CD14-positive monocyte (primary cell): ENCODE results near the gene NPHP3. TPM values are rescaled to one million over a fixed set of nuclear protein-coding genes. Genes with fewer than 3 reads are reported as not detected.

ENCODE experiments used
- DNase-seq, 3 donors: peaks; one replicate each; pipeline ENCODE4 v3.0.0-alpha.2; 2011 to 2022
- H2AFZ ChIP-seq: 2 replicates; pipeline ENCODE4 v1.6.0; 2012; ENCODE audit warnings: mild to moderate bottlenecking, low read depth, low read length, inconsistent platforms; ENCODE audit not compliant: insufficient read depth, poor library complexity, severe bottlenecking
- H3K27ac ChIP-seq, 2 donors: 1 replicate in 1 of 2; 2 replicates in 1 of 2; pipeline ENCODE4 v1.5.1; 2012 to 2013; ENCODE audit warnings: low read length in 2 of 2, control low read depth in 1 of 2, inconsistent platforms in 1 of 2, low read depth in 1 of 2, mild to moderate bottlenecking in 1 of 2
- H3K27me3 ChIP-seq, 2 donors: one replicate each; pipeline versions ENCODE4 v1.6.0 to v1.6.1; 2011 to 2013; ENCODE audit warnings: low read length in 2 of 2; ENCODE audit not compliant: control insufficient read depth in 2 of 2, insufficient read depth in 2 of 2
- H3K36me3 ChIP-seq, 2 donors: replicated peaks in 1 of 2; 1 replicate in 1 of 2; 2 replicates in 1 of 2; pipeline versions ENCODE4 v1.5.1 to v1.6.1; 2012 to 2013; ENCODE audit warnings: low read length in 2 of 2, control low read depth in 1 of 2, inconsistent platforms in 1 of 2, mild to moderate bottlenecking in 1 of 2; ENCODE audit not compliant: insufficient read depth in 2 of 2, control insufficient read depth in 1 of 2
- H3K4me1 ChIP-seq, 2 donors: 1 replicate in 1 of 2; 2 replicates in 1 of 2; pipeline versions ENCODE4 v1.5.1 to v1.6.1; 2012 to 2013; ENCODE audit warnings: low read length in 2 of 2, control low read depth in 1 of 2, inconsistent platforms in 1 of 2, mild to moderate bottlenecking in 1 of 2, moderate library complexity in 1 of 2; ENCODE audit not compliant: insufficient read depth in 2 of 2, control insufficient read depth in 1 of 2
- H3K4me2 ChIP-seq: replicated peaks from 2 replicates; pipeline ENCODE3; 2012; ENCODE audit warnings: low read length, moderate library complexity, mild to moderate bottlenecking; ENCODE audit not compliant: poor library complexity, severe bottlenecking; ENCODE audit errors: extremely low read depth
- H3K4me3 ChIP-seq, 3 experiments: fragments of 200-600 bp in 1 of 3; sonication (generic) in 1 of 3; replicated peaks in 1 of 3; 1 replicate in 2 of 3; 2 replicates in 1 of 3; pipeline ENCODE4 v1.5.1; 2011 to 2013; ENCODE audit warnings: low read length in 3 of 3, mild to moderate bottlenecking in 3 of 3, control low read depth in 2 of 3, low read depth in 2 of 3, inconsistent platforms in 1 of 3, moderate library complexity in 1 of 3
- H3K79me2 ChIP-seq: 2 replicates; pipeline ENCODE4 v1.6.0; 2012; ENCODE audit warnings: mild to moderate bottlenecking, control low read depth, inconsistent platforms, low read length, moderate library complexity; ENCODE audit not compliant: insufficient read depth
- H3K9ac ChIP-seq: 2 replicates; pipeline ENCODE4 v1.6.0; 2017; ENCODE audit warnings: low read length, mild to moderate bottlenecking; ENCODE audit not compliant: insufficient read depth, poor library complexity, severe bottlenecking
- H3K9me3 ChIP-seq, 2 donors: replicated peaks in 1 of 2; 1 replicate in 1 of 2; 2 replicates in 1 of 2; pipeline versions ENCODE4 v1.5.1 to v1.6.1; 2012 to 2013; ENCODE audit warnings: low read length in 2 of 2, control low read depth in 1 of 2; ENCODE audit not compliant: control insufficient read depth in 1 of 2, insufficient read depth in 1 of 2
- H4K20me1 ChIP-seq: 2 replicates; pipeline ENCODE4 v1.6.0; 2012; ENCODE audit warnings: mild to moderate bottlenecking, low read length, control low read depth, moderate library complexity; ENCODE audit not compliant: insufficient read depth
- H3K27ac Mint-ChIP-seq, 7 donors: one replicate each; pipeline ENCODE4 v1.8.0; 2020; ENCODE audit warnings: mild to moderate bottlenecking in 7 of 7, mixed read lengths in 7 of 7, moderate library complexity in 6 of 7, inconsistent platforms in 2 of 7
- H3K27me3 Mint-ChIP-seq, 3 donors: one replicate each; pipeline ENCODE4 v1.8.0; 2021 to 2022; ENCODE audit warnings: low read depth in 3 of 3, mild to moderate bottlenecking in 3 of 3, mixed read lengths in 3 of 3, moderate library complexity in 3 of 3, inconsistent platforms in 1 of 3
- H3K36me3 Mint-ChIP-seq, 2 donors: one replicate each; pipeline ENCODE4 v1.8.0; 2020; ENCODE audit warnings: mixed read lengths in 2 of 2, inconsistent platforms in 1 of 2, mild to moderate bottlenecking in 1 of 2
- H3K4me1 Mint-ChIP-seq: one replicate; pipeline ENCODE4 v1.8.0; 2020; ENCODE audit warnings: mild to moderate bottlenecking, mixed read lengths
- H3K4me3 Mint-ChIP-seq, 2 donors: one replicate each; pipeline ENCODE4 v1.8.0; 2020; ENCODE audit warnings: mild to moderate bottlenecking in 2 of 2, mixed read lengths in 2 of 2, moderate library complexity in 1 of 2
- H3K9me3 Mint-ChIP-seq, 7 donors: one replicate each; pipeline ENCODE4 v1.8.0; 2020 to 2022; ENCODE audit warnings: mixed read lengths in 7 of 7, mild to moderate bottlenecking in 6 of 7, moderate library complexity in 6 of 7, inconsistent platforms in 2 of 7
- WGBS: methylation state at CpG from one replicate; pipeline ENCODE4 v1.1.5; 2013; ENCODE audit warnings: missing lambda C conversion rate; ENCODE audit not compliant: insufficient coverage; 5-methylcytosine and 5-hydroxymethylcytosine counted together
- intact Hi-C, 2 donors: fragments of 100-400 bp; cut with micrococcal nuclease; formaldehyde crosslinking; loops; one replicate each; pipeline versions ENCODE4 v1.15.0 to v1.15.1; 2023
- polyA plus RNA-seq, 3 donors: library from polyadenylated mRNA; depleted of rRNA in 1 of 3; unstranded in 2 of 3; stranded (reverse) in 1 of 3; fragments of 300-500 nt in 2 of 3; fragments of >200 nt in 1 of 3; fragmentation: Illumina TruSeq in 2 of 3; gene quantifications; 1 replicate in 2 of 3; 2 replicates in 1 of 3; pipeline ENCODE4 v1.2.3, GENCODE V29; 2012 to 2021
- TF ChIP-seq, protein P1 (sequence below): fragments of 200-600 bp; IDR thresholded peaks from one replicate; pipeline ENCODE4 v1.8.0; 2022; ENCODE audit warnings: antibody characterized with exemption, mild to moderate bottlenecking

NPHP3 gene
- polyA plus RNA-seq, 3 donors, result 1.3 to 15.0 (median 2.0) TPM

DNA sequence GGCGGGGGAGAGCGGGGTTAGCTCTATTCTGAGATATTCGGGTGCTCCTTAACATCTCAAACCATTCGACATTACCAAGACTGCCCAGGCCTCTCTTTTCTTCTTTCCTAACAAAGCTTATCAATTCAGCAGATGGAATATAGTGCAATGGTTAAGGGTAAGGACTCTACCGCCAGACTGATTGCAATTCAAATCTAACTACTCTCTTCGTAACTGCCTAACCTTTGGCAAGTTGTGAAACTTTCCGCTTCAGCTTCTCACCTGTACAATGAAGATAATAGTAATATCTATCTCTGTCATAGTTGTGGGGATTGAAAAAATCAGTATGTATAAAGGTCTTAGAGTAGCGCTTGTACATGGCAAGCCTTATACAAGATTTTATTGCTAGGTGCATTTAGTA lies 61.1 kb downstream of the NPHP3 start:
- no peak for DNase-seq
- H3K4me1 ChIP-seq, result peaks cover 16 to 23% of the 10 kb centered on the region in 2 donors
- H3K4me3 ChIP-seq, result peak overlapping the region; percentile 62 to 96 (median 79)
- peak overlapping the region; percentile 96 for H3K4me2 ChIP-seq
- Mint-ChIP-seq H3K36me3 (no peaks in the 10 kb centered on the region), H3K27ac (peak overlapping the region in 3 of 7 donors; percentile 86 to 91 (median 89)), H3K9me3 (no peaks in the 10 kb centered on the region), H3K4me1 (peaks cover 29% of the 10 kb centered on the region), H3K27me3 (no peaks in the 10 kb centered on the region), H3K4me3 (peak overlapping the region; percentile 98)
- H3K9me3 ChIP-seq, result no peaks in the 10 kb centered on the region
- peaks cover 2 to 3% of the 10 kb centered on the region in 2 donors for H3K36me3 ChIP-seq
- H2AFZ ChIP-seq, result peak overlapping the region; percentile 99
- no peaks in the 10 kb centered on the region for H3K27me3 ChIP-seq
- peaks cover 24% of the 10 kb centered on the region for H3K79me2 ChIP-seq
- no CpG with 5 or more reads among the region's 8 CpGs for WGBS
- intact Hi-C loops, result no loop called here
- H3K27ac ChIP-seq, result peak overlapping the region in 1 of 2 donors; percentile 87
- TF ChIP-seq, protein P1, sequence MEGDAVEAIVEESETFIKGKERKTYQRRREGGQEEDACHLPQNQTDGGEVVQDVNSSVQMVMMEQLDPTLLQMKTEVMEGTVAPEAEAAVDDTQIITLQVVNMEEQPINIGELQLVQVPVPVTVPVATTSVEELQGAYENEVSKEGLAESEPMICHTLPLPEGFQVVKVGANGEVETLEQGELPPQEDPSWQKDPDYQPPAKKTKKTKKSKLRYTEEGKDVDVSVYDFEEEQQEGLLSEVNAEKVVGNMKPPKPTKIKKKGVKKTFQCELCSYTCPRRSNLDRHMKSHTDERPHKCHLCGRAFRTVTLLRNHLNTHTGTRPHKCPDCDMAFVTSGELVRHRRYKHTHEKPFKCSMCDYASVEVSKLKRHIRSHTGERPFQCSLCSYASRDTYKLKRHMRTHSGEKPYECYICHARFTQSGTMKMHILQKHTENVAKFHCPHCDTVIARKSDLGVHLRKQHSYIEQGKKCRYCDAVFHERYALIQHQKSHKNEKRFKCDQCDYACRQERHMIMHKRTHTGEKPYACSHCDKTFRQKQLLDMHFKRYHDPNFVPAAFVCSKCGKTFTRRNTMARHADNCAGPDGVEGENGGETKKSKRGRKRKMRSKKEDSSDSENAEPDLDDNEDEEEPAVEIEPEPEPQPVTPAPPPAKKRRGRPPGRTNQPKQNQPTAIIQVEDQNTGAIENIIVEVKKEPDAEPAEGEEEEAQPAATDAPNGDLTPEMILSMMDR, result no peak
- H4K20me1 ChIP-seq, result no peaks in the 10 kb centered on the region
- H3K9ac ChIP-seq, result peak overlapping the region; percentile 88

DNA sequence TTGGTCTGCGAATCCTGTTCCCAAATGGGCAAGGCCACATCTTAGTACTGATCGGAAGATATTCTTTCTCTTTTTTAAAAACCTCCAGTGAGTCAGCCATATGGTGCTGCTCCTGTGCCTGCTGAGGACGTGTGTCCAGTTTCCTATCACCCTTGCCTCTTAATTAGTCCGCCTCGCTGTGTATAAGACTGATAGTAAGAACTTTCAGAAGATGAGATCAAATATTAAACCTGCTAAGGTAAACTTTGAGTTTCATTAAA lies 61.5 kb downstream of the NPHP3 start:
- no peaks in the 10 kb centered on the region for H3K27me3 ChIP-seq
- WGBS, result 0% methylated on average over 1 of the region's 5 CpGs
- intact Hi-C loops, result no loop called here
- H3K9me3 Mint-ChIP-seq, result no peaks in the 10 kb centered on the region
- TF ChIP-seq, protein P1, result no peak
- no peaks in the 10 kb centered on the region for H3K9me3 ChIP-seq
- peak overlapping the region; percentile 99 for H2AFZ ChIP-seq
- peaks cover 0 to 2% of the 10 kb centered on the region in 2 donors for H3K36me3 ChIP-seq
- H3K27ac Mint-ChIP-seq, result peak overlapping the region; percentile 74 to 95 (median 91)
- peak in 1 of 3 donors; percentile 4 for DNase-seq
- no peaks in the 10 kb centered on the region for H3K27me3 Mint-ChIP-seq
- no peaks in the 10 kb centered on the region for H4K20me1 ChIP-seq
- peaks cover 16 to 23% of the 10 kb centered on the region in 2 donors for H3K4me1 ChIP-seq
- peak overlapping the region; percentile 98 for H3K4me3 Mint-ChIP-seq
- peak overlapping the region; percentile 62 to 96 (median 79) for H3K4me3 ChIP-seq
- H3K4me1 Mint-ChIP-seq, result peaks cover 29% of the 10 kb centered on the region
- H3K27ac ChIP-seq, result peak overlapping the region; percentile 73 to 87
- peak overlapping the region; percentile 96 for H3K4me2 ChIP-seq
- peak overlapping the region; percentile 88 for H3K9ac ChIP-seq
- no peaks in the 10 kb centered on the region for H3K36me3 Mint-ChIP-seq
- peaks cover 24% of the 10 kb centered on the region for H3K79me2 ChIP-seq
